NCI-H1417 (cell line): Measurements from ENCODE around the gene IL15RA.
A peak's percentile ranks its signal among the peaks of the same experiment; 100 is the strongest.

Experiments used
- DNase-seq, 3 experiments: peaks; one replicate each; lab custom pipeline; 2025; lab: John Stamatoyannopoulos, UW

IL15RA gene, protein sequence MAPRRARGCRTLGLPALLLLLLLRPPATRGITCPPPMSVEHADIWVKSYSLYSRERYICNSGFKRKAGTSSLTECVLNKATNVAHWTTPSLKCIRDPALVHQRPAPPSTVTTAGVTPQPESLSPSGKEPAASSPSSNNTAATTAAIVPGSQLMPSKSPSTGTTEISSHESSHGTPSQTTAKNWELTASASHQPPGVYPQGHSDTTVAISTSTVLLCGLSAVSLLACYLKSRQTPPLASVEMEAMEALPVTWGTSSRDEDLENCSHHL

GRCh38 chr10:5977471-5978229 is at the start of gene IL15RA:
Gene IL15RA (minus strand): TSS chr10:5977543. CDS start chr10:5977492, 51 bp downstream.
- DNase-seq, result peak; percentile 5 to 72 (median 62)

DNA sequence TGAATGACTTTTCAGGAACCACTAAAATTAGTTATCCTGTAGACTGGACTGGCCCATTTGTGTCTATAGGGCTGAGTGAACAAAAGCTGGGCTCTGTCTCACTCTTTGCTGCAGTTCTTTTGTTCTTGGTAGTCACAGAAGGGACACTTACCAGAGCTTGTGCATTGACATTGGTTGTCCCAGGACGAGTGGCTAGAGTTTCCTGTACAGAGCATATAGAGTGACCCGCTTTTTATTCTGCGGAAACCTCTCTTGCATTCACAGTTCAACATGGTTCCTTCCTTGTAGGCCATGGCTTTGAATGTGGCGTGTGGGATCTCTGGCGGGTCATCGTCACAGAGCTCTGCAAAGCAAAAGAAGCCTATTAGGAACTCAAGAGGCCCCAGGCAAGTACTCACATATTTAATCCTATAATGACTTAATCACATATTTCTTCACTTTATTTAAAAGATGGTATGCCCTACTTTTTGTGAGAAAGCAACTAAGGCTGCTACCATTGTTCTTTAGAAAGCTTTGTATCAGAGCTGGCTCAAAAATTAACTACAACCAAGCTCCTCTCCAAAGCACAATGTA is 48.4 kb upstream of the IL15RA start:
- DNase-seq, result no peak

DNA sequence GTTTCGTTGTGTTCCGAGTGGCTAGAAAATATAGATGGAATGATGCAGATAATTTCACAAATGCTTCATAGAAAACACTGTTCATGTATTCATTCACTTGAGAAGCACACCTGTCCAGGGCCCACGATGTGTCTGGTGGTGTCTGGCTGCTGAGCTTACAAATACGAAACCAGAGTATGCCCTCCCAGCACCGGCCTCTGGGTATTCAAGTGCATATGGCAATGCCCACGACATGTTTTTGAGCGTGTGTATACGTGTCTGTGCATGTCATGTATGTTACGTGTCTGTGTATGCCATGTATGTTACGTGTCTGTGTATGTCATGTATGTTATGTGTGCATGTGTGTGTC is 47.0 kb upstream of the IL15RA start:
- no peak for DNase-seq

GRCh38 chr10:6023661-6024333 is 46.5 kb upstream of the IL15RA start:
- no peak for DNase-seq

GRCh38 chr10:6022660-6023059 is 45.3 kb upstream of the IL15RA start:
- no peak for DNase-seq

DNA sequence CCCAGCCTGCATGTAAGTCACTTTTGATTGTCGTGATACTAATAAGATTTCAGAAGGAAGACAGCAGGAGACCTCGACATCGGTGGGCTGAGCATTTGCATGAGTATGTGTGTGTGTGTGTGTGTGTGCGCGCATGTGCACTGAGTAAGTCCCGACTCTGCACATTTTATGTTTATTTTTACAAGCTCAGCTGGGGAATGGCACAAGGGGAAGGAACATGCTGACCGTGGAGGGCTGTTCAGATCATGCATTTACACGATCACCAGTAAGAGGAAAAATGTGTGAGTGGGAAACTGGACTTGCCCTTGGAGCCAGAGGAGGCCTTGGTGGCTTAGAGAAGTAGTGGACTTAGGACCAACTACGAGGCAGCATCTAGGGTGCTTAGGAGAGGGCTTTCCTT is 43.5 kb upstream of the IL15RA start:
- DNase-seq, result no peak

- no peak for DNase-seq
These were observed 42.5 kb upstream of the IL15RA start for GRCh38 chr10:6019796-6020195.

DNA sequence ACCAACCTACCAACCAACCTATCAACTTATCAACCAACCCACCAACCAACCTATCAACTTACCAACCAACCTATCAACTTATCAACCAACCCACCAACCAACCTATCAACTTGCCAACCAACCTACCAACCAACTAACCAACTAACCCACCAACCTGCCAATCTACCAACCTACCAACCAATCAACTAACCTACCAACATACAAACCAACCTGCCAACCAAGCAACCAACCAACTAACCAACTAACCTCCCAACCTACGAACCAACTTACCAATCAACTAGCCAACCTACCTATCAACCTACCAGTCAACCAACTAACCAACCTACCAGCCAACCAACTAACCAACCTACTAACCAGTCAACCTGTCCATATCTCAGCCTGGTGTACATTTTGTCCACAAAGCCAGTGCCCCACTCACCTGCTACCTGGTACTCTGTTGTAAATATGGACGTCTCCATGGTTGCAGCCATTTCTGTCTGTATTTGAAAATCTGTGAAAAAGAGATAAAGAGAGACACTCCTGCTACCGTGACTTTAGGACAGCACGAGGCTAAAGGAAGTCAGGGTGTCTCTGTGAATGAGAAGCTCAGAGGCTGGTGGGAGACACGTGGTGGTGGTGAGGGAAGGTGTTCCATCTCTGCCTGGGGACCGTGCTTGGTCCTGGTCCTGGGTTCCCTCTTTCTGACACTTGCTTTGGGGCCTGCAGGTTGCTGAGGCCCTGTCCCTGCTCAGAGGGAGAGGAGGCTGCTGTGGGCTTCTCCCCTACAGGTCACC is 41.9 kb upstream of the IL15RA start:
- no peak for DNase-seq

GRCh38 chr10:6018422-6018821 is 41.1 kb upstream of the IL15RA start:
- DNase-seq, result no peak

DNA sequence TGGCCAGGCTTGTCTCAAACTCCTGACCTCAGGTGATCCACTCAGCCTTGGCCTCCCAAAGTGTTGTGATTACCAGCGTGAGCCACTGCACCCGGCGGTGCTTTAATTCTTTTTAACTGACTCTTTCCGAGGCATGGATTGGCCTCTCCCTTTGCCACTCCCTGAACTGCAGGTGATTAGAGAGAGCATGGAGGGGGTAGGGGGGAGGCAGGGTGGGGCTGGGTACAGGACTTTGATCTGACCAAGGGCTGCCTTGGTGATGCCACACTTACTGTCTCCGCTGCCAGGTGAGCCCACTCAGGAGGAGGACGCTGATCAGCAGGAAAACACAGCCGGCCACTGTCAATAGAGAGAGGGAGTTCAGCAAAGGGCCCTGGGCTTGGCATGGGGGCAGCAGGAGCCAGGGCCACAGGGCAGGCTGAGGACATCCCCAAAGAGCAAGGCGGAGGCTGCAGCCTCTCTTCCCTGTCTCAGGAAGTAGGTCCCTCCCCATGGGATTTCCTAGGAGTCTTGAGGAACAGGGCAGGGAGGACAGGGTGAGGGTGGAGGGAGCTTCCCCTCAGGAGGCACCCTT is 40.5 kb upstream of the IL15RA start:
- DNase-seq, result no peak

GRCh38 chr10:6014241-6014761 is 37.0 kb upstream of the IL15RA start:
- DNase-seq, result peak; percentile 0 to 54 (median 8)

DNA sequence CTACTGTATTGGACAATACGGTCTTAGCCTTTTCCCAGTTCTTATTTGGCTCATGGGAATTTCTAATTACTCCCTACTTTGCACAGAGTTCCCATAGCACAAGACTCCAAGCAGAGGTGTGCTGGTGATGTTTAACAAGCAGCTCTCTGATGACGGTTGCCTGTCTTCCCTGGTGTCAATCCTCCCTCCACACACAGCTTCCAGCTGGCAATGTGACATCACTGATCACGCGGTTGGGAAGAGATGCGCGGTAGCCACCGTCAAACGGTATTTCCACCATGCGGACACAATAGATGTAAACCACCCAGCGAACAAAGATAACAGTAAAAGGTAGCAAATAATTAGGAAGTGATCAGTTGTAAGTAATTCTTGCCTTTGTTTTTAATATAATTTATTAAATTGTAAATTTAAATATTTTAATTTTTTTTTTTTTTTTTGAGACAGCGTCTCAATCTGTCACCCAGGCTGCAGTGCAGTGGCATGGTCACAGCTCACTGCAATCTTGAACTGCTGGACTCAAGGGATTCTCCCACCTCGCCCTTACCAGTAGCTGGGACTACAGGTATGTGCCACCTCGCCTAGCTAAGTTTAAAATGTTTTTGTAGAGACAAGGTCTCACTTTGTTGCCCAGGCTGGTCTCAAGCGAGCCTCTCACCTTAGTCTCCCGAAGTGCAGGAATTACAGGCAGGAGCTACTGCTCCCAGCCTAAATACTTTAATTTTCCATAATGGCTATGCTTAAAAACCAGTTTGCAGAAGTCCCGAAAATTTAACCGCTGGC is 36.3 kb upstream of the IL15RA start:
- peak in 2 of 3 experiments; percentile 17 to 58 for DNase-seq

GRCh38 chr10:6012121-6012905 is 35.0 kb upstream of the IL15RA start:
- DNase-seq, result no peak

DNA sequence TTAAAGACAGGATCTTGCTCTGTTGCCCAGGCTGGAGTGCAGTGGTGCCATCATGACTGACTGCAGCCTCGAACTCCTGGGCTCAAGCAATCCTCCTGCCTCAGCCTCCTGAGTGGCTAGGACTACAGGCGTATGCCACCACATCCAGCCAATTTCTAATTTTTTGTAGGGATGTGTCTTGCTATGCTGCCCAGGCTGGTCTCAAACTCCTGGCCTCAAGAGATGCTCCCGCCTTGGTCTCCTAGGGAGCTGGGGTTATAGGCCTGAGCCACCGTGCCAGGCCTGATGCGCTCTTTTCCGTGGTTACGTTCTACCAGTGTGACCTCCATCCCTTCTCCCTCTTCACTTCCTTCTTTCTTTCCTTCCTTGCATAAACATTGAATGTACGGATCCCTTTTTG is 34.2 kb upstream of the IL15RA start:
- no peak for DNase-seq

DNA sequence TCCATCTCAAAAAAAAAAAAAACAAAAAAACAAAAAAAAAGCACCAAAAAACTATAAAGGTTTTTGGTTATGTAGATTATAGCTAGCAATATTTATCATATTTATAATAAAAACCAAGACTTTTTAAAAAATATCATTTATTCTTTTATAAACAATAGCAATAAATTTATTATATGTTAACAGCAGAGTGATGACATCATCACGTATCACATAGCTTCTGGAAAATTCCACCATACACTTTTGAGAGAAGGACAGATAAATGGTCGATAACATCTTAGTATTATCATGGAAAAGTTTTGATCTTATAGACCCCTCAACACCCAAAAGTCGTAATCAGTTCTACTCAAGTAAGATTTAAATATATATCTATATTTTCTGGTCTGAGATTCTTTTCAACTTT is 33.2 kb upstream of the IL15RA start:
- DNase-seq, result no peak

DNA sequence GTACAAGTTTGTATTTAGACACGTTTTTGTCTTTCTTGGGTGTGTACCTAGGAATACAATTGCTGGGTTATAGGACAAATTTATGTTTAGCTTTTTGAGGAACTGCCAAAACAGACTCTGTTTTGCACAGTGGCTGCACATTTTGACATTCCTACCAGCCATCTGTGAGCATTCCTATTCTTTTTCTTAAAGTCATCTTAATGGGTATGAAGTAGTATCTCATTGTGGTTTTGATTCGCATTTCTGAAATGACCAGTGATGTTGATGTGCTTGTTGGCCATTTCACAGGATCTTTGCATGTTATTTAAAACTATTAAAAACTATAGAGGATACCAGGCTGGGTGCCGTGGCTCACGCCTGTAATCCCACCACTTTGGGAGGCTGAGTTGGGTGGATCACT is 32.6 kb upstream of the IL15RA start:
- DNase-seq, result no peak

DNA sequence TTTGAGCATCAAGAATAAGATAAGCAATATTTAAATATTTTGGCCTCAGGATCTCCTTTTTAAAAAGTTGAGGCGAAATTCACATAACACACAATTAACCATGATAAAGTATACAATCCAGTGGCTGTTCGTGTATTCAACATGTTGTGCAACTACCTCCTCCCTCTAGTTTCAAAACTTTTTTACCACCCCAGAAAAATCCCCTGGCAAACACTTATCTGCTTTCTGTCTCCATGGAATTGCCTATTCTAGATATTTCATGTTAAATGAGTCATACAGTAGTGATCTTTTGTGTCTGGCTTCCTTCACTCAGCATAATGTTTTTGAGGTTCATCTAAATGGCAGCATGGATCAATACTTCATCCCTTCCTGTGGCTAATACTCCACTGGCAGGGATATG is 31.8 kb upstream of the IL15RA start:
- no peak for DNase-seq

DNA sequence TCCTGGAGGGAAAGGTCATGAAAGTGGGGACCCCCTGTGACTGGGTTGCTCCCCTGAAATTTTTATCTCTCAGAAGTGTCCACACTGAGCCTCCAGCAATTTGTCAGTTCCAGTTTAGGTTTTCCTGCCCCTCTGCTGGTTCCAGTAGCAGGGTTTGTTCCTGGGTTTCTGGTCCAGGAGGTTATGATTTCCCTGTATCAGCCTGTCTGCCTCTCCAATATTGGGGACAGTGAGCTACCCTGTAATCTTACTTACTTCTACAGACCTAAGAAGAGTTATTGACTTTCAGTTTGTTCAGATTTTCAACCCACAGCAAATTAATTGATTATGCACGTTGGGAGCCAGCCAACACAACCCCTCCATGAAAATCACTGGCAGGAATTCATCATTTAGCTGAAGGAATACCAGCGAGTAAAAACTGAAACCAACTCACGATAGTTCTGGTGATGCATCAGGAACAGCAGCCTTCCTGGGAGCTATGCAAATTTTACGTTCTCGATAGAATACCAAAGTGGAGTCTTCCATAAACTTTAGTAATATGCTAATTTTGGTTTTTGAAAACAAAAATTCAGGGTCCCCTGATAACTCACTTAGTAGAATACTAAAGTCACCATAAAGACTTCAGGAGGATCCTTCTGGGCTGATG is 31.3 kb upstream of the IL15RA start:
- DNase-seq, result no peak

DNA sequence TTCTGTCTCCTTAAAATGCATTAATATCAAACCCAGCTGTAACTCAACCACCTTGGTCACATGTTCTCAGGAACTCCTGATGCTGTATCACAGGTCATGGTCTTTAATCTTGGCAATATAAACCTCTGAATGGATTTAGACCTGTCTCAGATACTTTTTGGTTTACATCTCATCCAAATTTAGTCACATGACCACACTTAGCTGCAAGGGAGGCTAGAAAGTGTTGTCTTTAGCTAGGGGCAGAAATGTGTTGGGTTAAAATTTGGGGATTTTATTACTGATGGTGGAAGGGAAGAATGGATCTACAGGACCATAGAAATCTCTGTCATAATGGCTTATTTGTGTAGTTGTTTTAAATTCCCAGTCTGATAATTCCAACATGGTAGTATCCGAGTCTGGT is 29.6 kb upstream of the IL15RA start:
- DNase-seq, result no peak
